Cardiac fibroblast (primary cell): ENCODE results near the gene HEXIM1.

Experiments used
- DNase-seq, 2 donors: peaks; one replicate each; pipeline versions ENCODE4 v3.0.0 to v3.0.0-alpha.2; 2010; ENCODE audit warnings: low read depth in 2 of 2
- H3K4me3 ChIP-seq, 2 donors: replicated peaks in 1 of 2; 1 replicate in 1 of 2; 2 replicates in 1 of 2; pipeline ENCODE4 v1.5.1; 2011; ENCODE audit warnings: low read depth in 2 of 2, low read length in 2 of 2, mild to moderate bottlenecking in 2 of 2, moderate library complexity in 1 of 2
- TF ChIP-seq, protein P1 (sequence below): IDR thresholded peaks from one replicate; pipeline ENCODE4 v1.5.1; 2011; ENCODE audit warnings: low read depth, mild to moderate bottlenecking, low read length, inconsistent platforms

The HEXIM1 gene

DNA sequence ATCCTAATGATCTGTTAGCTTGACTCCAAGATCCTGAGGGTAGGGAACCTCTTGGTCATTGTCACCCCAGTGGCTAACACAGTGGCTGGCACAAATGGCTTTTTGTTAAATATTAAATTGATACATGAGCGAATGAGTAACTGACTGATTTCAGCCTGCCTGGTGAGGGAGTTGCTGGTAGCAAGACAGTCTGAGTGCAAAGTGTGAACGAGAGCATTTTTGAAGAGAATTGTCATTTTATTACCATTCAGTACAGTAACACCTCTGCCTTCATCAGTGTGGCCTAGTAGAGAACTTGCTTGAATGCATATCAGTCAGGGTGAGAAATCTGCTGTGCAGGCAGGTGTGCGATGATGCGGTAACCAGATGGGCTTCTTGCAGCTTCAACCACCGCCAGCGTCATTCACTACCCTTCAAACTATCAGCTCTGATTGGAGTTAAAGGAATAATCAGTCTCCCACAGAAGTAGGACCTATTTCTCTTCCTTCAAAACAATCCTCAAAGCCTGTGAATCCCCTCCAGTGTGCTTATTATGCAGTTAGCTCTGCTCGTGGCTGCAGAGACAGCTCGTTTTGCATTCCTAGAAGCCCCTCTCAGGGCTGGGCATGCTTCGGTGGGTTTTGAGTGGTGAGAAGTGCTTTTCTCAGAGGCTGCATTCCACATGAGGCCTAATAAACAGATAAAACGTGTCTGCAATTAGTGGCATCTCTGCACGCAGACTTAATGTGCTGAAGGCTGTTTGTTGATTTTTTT lies 42.4 kb downstream of the HEXIM1 start:
- H3K4me3 ChIP-seq: no peak overlapping the region
- DNase-seq: no peak
- TF ChIP-seq, protein P1, sequence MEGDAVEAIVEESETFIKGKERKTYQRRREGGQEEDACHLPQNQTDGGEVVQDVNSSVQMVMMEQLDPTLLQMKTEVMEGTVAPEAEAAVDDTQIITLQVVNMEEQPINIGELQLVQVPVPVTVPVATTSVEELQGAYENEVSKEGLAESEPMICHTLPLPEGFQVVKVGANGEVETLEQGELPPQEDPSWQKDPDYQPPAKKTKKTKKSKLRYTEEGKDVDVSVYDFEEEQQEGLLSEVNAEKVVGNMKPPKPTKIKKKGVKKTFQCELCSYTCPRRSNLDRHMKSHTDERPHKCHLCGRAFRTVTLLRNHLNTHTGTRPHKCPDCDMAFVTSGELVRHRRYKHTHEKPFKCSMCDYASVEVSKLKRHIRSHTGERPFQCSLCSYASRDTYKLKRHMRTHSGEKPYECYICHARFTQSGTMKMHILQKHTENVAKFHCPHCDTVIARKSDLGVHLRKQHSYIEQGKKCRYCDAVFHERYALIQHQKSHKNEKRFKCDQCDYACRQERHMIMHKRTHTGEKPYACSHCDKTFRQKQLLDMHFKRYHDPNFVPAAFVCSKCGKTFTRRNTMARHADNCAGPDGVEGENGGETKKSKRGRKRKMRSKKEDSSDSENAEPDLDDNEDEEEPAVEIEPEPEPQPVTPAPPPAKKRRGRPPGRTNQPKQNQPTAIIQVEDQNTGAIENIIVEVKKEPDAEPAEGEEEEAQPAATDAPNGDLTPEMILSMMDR: no peak

DNA sequence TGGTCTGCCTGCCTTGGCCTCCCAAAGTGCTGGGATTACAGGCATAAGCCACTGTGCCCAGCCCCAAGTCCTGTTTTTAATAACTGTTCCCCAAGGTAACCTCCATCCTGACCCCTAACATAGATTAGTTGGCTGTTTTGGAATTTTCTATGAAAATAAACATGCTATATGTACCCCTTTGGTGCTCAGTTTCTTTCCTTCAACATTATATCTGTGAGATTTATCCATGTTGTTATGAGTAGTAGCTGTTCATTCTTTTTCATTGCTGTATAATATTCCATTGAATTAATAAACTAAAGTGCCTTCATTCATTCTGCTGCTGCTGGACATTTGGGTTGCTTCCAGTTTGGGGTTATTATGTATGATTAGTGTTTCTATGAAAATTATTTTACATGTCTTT lies 47.1 kb downstream of the HEXIM1 start:
- no peak for DNase-seq
- H3K4me3 ChIP-seq: no peak overlapping the region
- TF ChIP-seq, protein P1: no peak

DNA sequence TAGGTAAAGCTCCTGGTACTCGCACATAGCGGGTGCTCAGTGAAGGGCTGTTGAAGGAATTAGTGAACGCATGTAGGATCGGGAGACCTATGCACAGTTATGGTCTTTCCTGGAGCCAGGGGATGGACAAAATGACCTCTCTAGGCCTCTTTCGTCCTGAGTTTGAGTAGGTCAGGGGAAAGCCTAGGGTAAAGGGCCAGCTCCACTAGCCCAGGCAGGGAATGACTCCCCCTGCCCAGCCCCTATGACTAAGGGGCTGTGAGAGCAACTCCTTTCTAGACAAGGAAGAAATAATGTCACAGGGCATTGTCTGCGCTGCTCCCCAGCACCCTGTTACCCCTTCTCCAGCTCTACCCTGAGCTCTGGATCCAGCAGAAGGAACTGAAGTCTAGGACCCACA lies 48.8 kb downstream of the HEXIM1 start:
- H3K4me3 ChIP-seq: no peak overlapping the region
- no peak for DNase-seq
- TF ChIP-seq, protein P1: no peak

DNA sequence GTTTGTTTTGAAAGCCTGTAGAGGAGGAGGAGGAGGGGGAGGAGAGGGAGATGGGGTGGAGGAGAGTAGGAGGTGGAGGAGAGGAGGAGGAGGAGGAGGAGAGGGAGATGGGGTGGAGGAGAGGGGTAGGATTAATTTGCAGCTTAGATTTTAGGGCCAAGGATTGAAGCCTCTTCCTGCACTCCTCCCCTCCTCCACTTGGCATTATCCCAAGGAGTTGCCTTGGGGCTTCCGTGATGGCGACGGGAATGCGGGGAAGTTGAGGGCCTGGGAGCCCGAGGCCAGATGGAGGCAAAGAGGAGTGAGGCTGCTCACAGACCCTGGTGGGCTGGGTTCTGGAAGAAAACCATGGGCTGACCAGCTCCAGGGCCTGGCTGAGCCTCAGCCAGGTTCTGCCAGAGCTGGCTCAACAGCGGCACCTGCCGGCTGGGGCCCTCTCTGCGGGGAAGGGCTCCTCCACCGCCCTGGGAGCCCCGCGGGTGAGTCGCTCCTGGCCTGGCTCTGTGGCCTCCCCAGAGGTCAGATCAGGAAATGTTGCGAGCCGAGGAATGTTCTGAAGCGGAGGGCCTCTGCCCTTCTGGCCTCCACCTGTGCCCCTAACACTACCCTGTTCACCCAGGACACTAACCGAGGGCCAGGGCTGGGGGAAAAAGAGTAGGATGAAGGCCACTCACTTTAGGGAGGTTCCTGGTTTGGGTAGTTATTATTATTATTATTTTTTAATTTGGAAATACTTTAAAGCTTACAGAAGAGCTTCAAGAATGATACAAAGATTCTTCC lies 49.5 kb downstream of the HEXIM1 start:
- DNase-seq: peak; percentile 90 to 91
- TF ChIP-seq, protein P1: peak; percentile 100
- no peak overlapping the region for H3K4me3 ChIP-seq

DNA sequence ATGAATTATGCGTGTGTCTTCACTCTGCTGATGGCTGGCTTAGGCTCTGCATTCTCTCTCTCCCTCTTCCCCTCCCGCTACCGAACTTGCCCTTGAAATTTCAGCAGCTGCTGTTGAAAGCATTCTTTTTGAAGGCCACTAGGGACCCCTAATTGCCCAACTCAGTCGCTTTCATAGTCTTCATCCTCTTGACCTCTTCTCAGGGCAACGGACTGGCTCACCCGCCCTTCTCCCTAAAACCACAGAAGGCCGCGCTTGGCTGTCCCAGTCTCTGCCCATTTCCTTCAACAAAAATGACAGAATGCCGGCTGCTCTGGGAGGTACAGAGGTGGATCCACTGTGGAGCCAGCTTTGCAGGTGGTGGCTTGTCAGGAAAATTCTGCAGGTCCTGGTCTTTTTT lies 52.4 kb downstream of the HEXIM1 start:
- TF ChIP-seq, protein P1: no peak
- DNase-seq: peak; percentile 67 to 69
- no peak overlapping the region for H3K4me3 ChIP-seq

DNA sequence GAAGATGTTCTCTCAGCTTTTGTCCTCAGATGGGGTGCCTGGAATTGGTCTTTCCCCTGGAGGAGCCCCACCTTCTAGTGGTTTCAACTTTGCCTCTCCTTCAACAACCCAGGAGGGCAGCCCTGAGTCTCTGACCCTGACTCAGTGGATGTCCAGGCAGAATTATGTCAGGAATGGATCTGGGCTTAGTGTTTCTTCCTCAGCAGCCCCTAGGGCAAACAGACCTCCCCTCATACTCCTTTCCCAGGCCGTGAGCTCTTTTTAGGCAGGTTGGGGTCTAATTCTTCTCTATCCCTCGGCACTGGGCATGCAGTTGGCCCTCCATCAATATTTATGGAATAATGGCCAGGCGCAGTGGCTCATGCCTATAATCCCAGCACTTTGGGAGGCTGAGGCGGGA lies 53.2 kb downstream of the HEXIM1 start:
- DNase-seq: no peak
- no peak overlapping the region for H3K4me3 ChIP-seq
- TF ChIP-seq, protein P1: no peak
